Measurements from ENCODE around the gene FRMD3.
"Not testable (repeated sequence)": the region's sequence is repeated elsewhere in the genome, so short reads cannot be mapped to it uniquely, and the experiment has no call there.

The FRMD3 gene

DNA sequence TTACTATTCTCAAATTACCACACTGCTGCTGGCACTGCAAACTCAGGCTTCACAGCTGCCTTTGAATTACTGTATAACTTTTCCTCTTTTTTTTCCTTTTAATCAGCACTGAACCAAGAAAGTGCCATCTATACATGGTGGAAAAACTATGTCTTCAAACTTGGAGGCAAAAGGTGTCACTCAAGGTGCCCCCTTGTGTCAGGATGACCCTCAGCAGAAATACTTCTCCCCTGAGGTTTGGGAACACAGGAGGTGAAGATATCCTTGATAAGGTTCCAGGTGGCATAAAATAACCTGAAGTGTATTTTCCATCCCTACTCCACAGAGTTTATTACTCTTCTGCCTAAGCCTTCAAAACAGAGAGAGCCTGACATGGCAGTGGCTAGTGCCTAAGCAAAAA is 14.5 kb downstream of the FRMD3 start:
- DNase-seq (ENCODE audit: low spot score), result no peak

DNA sequence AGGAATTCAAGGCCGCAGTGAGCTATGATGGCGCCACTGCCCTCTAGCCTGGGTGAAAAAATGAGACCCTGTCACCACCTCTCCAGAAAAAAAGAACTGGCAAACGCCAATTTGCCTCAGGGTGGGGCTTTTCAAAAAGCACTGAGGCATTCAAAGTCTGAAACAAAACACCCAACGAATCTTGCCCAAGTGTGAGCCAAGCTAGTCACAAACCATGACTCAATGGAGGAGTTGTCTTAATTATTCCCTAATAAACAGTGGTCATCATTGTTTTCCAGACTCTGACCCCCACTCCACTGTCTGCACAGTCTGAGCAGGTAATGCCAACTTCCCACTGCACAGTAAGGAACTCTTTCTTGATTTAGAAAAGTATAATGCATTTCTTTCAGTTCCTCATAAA is 16.8 kb downstream of the FRMD3 start:
- DNase-seq (ENCODE audit: low spot score), result peak; percentile 75

DNA sequence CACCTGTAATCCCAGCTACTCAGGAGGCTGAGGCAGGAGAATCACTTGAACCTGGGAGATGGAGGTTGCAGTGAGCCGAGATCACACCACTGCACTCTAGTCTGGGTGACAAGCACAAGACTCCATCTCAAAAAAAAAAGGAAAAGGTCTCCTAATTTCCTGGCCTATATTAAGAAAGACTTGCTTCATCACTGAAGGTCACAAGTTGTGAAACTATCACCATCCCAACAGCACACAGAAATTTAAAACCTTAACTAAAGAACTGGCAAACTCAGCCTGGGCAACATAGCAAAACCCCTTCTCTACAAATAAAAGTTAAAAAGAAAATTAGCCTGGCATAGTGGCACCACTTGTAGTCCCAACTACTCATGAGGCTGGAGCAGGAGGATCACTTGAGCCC is 17.2 kb downstream of the FRMD3 start:
- DNase-seq (ENCODE audit: low spot score), result no peak

DNA sequence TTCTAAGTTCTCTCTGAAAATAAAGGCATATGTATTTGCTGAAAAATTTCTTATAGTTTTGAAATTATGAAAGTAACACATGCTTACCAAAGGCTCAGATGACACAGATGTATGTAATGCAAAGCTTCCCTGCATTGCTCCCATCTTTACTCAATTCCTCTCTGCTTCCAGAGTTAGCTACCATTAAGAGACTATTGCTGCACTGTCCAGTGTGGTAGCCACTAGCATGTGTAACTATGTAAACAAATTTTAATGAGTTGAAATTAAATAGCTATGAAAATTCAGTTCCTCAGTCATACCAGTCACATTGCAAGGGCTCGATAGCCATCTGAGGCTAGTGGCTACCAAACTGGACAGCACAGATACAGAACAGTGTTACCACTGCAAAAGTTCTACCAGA is 17.9 kb downstream of the FRMD3 start:
- DNase-seq (ENCODE audit: low spot score), result no peak

DNA sequence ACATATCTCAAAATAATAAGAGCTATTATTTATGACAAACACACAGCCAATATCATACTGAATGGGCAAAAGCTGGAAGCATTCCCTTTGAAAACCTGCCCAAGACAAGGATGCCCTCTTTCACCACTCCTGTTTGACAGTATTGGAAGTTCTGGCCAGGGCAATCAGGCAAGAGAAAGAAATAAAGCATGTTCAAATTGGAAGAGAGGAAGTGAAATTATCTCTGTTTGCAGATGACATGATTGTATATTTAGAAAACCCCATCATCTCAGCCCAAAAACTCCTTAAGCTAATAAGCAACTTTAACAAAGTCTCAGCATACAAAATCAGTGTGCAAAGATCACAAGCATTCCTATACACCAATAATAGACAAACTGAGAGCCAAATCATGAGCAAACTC is 20.2 kb downstream of the FRMD3 start:
- not testable (repeated sequence) for DNase-seq (ENCODE audit: low spot score)

DNA sequence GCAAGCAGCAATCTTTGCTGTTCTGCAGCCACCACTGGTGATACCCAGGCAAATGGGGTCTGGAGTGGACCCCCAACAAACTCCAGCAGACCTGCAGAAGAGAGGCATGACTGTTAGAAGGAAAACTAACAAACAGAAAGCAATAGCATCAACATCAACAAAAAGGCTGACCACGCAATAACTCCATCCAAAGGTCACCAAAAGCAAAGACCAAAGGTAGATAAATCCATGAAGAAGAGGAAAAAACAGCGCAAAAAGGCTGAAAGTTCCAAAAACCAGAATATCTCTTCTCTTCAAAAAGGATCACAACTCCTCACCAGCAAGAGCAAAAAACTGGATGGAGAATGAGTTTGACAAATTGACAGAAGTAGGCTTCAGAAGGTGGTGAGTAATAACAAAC is 23.4 kb downstream of the FRMD3 start:
- DNase-seq (ENCODE audit: low spot score), result no peak

DNA sequence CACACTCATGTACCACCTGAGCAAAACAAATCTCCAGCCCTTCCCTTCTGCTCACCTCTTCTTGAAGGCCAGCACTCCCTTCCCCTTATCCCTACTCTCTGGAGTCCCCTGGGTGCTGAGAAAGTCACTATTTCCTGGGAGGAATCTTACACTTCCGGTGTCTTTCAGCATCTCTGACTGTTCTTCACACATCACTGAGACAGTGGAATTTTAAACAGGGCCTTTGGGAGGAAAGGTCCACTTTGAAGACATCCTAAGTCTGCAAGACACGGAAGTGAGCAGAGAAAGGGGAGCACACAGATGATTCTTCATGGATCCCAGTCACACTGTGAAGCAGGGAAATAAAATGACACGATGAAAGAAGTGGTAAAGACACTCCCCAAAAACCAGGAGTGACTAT is 25.6 kb downstream of the FRMD3 start:
- DNase-seq (ENCODE audit: low spot score), result peak; percentile 86

DNA sequence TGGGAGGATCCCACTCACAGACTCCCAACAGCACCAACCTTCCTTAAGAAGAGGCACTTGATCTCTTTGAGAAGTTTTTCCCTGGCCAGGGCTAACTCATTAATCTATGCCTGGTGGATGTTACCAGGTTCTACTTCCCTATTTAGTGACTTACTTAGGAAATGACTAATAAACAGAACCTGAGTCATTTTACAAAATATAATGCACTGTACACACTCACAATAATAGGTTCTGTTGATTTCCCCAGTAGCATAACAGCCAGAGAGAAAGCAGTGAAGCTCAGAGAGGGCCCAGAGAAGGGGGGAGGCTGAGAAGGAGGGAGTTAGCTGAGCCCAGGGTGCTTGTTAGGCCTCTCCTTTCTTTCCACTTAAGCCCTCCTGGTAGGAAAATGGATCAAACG is 27.1 kb downstream of the FRMD3 start:
- DNase-seq (ENCODE audit: low spot score), result peak; percentile 94

DNA sequence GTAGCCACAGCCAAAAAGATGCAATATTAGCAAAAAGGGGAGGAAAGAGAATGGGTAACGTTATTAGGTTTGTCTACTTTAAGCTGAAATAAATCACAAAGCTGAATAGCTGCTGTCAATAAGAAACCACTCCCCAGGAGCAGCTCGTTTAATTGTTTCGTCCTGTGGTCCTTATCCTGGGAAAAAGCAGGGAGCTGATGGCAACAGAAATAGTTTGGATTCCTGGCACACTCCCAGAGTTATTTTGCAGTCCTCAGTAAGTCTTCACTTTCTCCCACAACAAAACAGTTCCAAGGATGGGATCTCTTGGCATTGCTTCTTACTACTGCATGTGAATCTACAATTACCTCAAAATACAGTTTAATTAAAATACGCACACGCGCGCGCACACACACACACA is 28.8 kb downstream of the FRMD3 start:
- DNase-seq (ENCODE audit: low spot score), result peak; percentile 33

DNA sequence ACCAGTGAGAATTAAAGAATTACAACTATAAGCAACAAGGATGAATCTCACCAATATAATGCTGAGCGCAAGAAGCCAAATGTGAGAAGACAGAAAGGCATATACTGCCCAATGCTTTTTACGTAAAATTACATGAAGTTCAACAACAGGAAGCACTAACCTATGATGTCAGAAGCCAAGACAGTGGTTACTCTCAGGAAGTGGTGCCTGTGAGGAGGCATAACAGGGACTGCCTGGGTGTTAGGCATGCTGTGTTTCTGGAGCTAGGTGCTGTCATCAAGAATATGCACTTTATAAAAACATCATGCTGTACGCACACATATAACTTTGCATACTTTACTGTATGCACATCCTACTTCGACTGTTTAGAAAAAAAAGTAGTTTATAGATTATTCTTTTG is 30.1 kb downstream of the FRMD3 start:
- peak; percentile 30 for DNase-seq (ENCODE audit: low spot score)

DNA sequence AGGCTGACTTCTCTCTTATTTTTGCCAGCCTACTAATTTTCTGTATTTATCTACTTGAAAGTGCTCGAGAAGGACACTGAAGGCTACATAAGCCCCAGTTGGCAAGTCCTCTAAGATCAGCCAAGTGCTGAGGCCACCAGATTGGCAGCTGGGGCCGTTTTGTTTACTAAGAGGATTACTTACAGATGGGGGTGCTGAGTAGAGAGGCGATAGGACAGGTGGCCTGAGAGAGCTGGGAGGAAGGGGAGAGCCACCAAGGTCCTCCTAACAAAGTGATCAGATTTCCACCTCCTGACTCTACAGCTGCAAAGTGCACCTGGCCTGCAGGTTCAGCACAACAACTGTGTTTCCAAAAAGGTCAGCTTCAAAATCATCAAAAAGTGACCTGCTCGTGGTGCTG is 32.9 kb downstream of the FRMD3 start:
- no peak for DNase-seq (ENCODE audit: low spot score)

DNA sequence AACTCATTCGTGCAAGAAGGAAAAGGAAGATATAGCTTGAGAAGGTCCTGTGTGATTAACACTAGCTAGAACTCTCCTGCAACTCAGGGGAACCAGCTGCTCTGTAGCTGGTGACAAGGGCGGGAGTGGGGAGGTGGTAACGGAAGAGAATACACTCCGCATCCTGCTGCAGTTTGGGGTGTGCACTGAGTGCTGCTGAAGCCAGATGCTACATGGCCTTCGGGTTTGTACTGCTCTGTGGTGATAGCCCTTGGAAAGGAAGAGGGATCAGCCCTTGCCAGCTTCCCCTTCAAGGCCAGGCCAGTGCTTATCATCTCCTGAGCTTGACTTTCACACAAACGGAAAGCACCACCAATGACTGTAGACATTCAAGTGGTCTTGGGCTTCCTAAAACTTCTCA is 34.3 kb downstream of the FRMD3 start:
- DNase-seq (ENCODE audit: low spot score), result no peak

DNA sequence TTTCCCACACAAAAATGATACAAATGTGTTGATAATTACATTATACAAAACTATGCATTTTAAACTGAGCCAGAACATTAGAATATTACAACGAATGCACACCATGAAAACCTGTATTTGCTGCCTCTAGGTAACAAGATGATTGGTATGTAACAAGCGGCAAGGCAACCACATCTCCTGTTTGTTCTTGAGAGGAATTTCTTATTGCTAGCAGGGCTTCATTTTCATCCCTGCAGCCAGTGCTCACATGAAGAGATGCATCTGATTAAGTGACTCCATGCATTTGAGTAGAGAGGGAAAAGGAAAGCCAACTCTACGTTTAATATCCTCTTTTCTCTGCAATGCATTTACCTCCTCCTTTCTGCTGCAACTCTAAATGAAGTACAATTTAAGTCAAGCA is 36.6 kb downstream of the FRMD3 start:
- peak; percentile 42 for DNase-seq (ENCODE audit: low spot score)

DNA sequence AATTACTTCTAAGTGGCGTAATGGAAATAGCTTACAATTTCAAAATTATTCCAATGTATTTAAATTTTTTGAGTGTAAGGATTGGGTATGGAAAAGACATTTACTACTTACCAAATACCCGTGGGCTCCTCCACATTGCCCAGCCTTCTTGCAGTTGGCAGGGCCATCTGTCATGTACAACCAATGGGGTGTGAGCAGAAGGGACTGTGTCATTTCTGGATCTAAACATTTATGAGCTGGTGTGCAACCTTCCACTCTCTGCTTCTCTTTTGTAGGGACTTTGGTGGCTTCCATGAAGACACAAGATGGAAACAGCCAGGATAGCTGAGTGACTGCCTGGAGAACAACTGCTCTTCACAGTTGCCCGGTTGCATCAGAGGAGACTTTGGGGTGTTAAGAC is 40.8 kb downstream of the FRMD3 start:
- no peak for DNase-seq (ENCODE audit: low spot score)

DNA sequence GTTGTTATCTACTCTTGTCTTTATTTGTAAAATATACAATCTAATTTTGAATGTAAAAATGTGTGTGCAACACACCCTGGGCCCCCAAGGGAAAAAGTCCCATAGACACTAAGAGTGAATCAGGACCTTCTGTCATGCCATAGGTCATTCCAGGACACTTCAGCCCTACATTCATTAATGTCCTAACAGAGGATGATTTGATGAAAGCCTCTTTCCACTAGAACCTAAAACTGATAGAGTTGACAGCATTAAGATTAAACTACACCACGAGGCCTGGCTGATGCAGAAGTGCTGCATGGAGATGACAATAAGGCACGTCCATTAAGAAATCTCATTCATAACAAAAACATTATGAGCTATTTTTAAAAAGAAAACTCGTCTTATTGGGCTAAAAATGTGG is 46.2 kb downstream of the FRMD3 start:
- DNase-seq (ENCODE audit: low spot score), result no peak

DNA sequence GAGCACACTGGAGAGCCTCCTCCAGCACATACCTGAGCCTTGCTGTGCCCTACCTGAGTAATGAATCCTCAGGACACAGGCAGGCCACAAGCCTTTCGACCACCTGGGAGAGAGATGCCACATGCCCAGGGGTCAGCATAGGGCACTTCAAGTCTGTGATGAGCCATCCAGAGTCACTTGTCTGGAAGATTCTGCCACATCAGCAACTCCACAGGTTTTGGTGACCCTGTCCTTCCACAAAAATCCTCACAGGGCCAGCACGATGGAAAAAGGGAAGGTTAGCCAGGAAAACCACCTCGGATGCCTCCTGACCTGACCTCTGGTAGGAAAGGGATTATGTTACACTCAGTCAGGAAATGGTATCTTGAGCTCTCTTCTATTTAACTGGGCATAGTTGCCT is 46.8 kb downstream of the FRMD3 start:
- no peak for DNase-seq (ENCODE audit: low spot score)

DNA sequence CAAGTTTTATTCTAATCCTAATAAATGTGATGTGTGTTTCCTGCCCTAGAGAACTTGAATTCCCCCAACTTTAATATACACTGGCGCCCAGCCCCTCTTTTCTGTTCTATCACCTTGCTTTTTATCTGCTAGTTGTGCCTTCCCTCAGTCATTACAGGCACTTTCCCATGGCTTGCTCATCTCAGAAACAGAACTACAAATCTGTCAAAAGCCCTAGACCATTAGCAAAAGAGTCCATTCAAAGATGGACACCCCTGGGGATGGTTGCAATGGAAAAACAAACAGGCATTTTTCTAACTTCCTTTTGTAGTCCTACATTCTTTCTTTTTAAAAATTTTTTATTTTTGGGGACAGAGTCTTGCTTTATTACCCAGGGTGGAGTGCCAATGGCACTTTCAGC is 48.2 kb downstream of the FRMD3 start:
- no peak for DNase-seq (ENCODE audit: low spot score)

DNA sequence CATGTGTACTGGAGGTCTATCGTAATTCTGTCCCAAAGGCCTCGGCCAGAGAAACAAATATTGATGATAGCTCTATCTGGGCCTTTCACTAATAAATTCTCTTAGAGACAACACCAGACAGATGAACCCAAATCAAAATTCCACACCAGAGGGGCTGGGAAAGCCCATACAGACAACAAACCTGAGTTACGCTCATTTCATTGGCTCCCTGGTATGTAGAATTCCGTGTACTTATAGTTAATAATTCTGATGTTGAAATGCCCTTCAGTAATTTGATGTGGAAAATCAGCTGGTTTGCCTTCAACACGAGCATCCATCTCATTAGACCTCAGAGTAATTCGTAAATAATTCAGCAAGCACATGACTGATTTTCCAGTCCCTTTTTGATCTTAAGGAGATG is 53.2 kb downstream of the FRMD3 start:
- no peak for DNase-seq (ENCODE audit: low spot score)

DNA sequence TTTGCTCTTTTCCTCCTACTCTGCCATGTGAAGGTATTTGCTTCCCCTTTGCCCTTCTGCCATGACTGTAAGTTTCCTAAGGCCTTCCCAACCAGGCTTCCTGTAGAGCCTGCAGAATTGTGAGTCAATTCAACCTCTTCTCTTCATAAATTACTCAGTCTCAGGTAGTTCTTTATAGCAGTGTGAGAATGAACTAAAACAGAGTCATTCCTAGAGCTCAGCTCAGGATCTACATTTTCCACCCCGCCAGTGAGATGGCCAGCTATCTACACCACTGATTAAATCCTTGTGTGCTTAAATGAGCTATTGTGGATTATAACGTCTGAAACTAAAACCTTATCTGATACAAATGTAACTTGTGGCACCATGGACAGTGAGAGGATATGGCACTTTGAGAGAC is 55.0 kb downstream of the FRMD3 start:
- DNase-seq (ENCODE audit: low spot score), result no peak

DNA sequence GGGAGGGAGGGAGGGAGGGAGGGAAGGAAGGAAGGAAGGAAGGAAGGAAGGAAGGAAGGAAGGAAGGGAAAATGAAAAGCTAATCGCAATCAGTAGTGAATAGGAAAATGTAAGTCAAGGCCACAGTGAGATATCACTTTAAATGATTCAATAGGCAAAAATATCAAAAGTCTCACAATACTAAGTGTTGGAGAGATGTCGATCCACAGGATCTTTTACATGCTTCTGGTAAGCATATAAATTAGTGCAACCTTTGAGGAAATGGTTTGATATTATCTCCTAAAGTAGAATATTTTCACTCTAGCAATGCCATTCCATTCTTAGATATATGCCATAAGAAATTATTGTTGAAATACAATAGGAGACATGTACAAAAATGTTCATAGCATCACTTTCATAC is 58.4 kb downstream of the FRMD3 start:
- no peak for DNase-seq (ENCODE audit: low spot score)

DNA sequence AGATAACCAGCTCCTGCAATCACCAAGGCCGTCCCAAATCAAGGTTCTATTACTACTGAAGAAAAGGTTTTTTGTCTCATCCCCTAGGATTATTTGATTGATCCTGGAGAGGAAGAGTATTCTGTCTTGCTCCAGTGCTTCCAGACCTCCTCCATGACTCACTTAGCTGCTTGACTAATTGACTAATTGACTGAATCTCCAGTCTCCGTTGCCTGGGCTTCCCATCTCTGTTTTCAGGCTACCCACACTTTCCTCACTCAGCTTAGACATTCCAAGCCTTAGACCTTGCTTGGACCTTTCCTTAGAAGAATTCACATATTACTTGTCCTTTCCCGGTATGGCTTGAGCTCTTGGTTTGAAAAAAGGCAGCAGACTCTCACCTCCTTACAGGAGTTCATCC is 60.6 kb downstream of the FRMD3 start:
- peak; percentile 92 for DNase-seq (ENCODE audit: low spot score)

DNA sequence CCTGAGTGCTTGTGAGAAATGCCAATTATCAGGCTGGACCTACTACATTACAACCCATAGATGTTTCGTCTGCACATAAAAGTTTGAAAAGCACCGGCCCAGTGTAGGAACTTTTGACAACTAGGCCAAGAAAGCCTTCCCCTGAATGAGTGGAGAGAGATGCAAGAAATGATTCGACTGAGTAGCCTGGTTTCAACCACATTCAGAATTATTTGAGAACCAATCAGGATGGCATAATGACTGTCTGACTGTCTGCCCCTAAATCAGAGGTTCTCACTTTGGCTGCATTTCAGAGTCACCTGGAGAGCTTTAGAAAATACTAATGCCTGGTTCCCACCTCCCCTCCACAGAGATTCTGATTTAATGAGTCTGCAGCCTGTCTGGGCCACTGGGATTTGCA is 61.1 kb downstream of the FRMD3 start:
- DNase-seq (ENCODE audit: low spot score), result peak; percentile 60

DNA sequence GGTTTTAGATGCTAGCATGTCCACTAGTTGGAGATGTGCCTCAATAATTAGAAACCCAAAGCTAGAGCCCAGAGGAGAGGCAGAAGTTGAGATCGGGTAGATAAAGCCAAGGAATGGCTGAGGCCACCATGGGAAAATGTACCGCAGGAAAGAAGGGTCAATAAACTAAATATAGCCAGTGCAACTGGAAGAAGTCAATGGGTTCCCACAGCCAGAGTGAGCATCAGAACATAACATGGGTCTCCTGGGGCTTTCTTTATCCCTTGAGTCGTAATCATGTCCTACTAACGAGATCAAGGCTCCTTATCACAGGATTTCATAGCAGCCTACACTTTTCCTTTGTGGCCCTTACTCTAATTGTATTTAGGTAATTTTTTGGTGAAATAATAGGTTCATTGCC is 61.7 kb downstream of the FRMD3 start:
- no peak for DNase-seq (ENCODE audit: low spot score)

DNA sequence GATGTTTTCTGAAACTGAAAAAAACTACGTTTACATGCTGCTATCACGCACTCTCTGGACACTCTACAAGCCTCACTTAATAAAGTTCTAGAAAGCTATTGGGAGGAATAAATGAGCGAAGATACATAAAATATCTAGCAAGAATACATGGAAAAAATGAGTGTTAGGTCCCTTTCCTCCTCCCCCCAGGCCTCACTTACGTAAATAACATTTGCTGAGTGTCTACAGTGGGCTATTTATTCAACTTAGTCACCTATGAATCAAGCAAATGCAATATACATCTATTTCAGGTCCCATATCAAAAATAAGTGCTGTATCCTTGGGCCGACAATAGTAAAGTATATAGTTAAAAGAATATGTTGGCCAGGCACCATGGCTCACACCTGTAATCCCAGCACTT is 62.5 kb downstream of the FRMD3 start:
- no peak for DNase-seq (ENCODE audit: low spot score)

DNA sequence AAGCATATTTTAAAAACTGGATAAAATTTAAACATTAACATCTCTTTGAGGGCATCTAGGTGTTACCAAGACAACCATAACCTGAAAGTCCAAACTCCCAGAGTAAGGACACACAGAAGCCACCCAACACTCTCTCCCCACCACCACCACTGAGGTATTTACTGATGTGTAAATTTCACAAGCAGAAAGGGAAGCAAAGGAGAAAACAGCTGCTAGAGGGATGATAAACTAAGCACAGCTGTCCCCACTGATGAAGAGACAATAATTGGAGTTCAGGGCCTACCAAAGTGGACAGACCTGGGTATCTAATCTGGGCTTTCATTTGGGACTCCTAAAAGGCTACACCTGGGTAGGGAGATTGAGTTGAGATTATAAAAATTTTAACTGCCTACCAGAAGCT is 63.6 kb downstream of the FRMD3 start:
- no peak for DNase-seq (ENCODE audit: low spot score)

Data from kidney tubule cell (primary cell).